Measurements from ENCODE around the gene FAM90A26. TPM values are rescaled to one million over a fixed set of nuclear protein-coding genes. Genes with fewer than 3 reads are reported as not detected.
"Not testable (repeated sequence)": the region's sequence is repeated elsewhere in the genome, so short reads cannot be mapped to it uniquely, and the experiment has no call there.

FAM90A26 gene, protein sequence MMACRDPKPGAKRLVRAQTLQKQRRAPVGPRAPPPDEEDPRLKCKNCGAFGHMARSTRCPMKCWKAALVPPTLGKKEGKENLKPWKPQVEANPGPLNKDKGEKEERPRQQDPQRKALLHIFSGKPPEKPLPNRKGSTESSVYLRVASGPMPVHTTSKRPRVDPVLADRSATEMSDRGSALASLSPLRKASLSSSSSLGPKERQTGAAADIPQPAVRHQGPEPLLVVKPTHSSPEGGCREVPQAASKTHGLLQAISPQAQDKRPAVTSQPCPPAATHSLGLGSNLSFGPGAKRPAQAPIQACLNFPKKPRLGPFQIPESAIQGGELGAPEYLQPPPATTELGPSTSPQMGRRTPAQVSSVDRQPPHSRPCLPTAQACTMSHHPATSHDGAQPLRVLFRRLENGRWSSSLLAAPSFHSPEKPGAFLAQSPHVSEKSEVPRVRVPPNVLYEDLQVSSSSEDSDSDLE
- not detected for total RNA-seq (ENCODE audit: insufficient read depth, low replicate concordance)

DNA sequence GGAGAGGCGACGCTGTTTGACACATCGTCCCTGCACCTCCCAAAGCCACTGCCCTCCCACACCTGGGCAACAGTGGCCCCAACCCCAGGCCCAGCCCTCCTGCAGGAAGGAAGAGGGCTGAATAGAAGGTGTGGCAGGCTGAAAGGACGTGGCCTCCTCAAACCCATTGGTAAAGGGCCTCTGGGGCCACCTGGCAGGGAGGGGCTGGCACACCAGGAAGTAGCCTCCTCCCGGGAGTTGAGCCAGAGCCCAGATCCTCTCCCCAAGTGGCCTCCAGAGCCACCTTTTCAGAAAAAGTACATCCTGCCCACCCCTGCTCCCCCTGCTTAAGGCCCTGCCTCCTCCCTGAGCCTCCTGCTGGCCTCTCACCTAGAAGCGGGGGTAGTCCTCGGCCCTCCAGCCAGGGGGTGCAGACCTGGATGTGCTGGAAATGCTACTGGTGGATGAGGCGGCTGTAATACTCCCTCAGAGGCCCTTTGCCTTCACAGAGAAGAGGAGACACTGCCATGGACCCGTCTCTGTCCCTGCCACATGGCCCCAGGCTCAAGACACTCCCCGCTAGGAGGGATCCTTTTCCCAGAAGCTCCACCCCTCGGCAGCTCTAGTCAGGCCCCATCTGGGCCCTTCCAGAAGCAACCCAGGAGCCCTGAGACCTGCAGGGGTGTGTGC lies at the start of gene FAM90A26:
FAM90A26 (plus strand) TSS at position 619 of the 669 bp plus-strand sequence. CDS start 2,764 bp downstream, outside the sequence.
- not testable (repeated sequence) for DNase-seq (ENCODE audit: low spot score)

DNA sequence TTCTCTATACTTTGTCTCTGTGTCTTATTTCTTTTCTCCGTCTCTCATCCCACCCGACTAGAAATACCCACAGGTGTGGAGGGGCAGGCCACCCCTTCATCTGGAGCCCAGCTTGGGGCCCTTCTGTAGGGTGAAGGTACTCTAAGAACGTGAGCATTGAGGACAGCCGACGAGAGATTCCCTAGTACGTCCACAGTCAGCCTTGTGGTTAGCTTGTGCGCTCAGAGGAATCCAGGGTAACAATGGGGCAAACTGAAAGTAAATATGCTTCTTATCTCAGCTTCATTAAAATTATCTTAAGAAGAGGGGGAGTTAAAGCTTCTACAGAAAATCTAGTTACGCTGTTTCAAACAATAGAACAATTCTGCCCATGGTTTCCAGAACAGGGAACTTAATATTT lies 47.5 kb upstream of the FAM90A26 start:
- not testable (repeated sequence) for DNase-seq (ENCODE audit: low spot score)

DNA sequence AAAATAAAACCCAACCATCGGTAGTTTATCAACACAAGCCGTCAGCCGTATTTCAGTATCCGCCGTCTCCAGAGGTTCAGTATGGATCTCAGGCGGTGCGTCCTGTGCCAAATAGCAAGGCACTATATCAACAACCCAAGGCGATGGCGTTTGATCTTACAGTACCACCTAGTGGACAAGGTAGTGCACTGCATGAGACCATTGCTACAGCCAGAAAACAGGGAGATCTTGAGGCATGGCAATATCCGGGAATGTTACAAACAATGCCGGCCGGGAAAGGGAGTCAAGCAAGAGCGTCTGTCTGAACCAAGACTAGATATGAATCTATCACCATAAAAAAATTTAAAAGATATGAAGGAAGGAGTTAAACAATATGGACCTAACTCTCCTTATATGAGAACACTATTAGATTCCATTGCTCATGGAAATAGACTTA lies 46.6 kb upstream of the FAM90A26 start:
- peak; percentile 66 for DNase-seq (ENCODE audit: low spot score)

DNA sequence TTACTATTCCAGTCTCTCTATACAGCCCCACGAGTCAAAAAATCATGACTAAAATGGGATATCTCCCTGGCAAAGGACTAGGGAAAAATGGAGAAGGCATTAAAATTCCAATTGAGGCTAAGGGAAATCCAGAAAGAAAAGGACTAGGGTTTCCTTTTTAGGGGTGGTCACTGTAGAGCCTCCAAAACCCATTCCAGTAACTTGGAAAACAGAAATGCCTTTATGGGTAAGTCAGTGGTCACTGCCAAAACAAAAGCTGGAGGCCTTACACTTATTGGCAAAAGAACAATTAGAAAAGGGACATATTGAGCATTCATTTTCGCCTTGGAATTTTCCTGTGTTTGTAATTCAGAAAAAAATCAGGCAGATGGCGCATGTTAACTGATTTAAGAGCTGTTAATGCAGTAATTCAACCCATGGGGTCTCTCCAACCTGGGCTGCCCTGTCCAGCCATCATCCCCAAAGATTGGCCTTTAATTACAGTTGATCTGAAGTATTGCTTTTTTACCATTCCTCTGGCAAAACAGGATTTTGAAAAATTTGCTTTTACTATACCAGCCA lies 44.5 kb upstream of the FAM90A26 start:
- not testable (repeated sequence) for DNase-seq (ENCODE audit: low spot score)

DNA sequence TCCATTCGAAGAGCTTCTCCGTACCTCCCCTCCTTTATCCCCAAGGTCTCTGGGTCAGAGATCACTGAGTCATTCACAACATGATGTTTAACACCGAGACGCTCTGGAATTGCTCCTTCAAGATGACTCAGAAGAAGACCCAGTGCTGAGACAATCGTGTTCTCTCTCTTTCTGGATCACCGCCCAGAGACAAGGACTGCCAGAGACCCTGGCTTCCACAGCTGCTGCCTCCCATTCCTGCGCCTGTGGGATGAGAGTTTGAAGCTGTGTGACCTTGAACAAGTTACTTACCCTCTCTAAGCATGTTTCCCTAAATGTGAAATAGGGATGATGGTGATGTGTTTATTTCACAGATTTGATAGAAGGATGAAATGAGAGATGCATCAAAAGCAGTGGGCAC lies 38.8 kb upstream of the FAM90A26 start:
- DNase-seq (ENCODE audit: low spot score): not testable (repeated sequence)

DNA sequence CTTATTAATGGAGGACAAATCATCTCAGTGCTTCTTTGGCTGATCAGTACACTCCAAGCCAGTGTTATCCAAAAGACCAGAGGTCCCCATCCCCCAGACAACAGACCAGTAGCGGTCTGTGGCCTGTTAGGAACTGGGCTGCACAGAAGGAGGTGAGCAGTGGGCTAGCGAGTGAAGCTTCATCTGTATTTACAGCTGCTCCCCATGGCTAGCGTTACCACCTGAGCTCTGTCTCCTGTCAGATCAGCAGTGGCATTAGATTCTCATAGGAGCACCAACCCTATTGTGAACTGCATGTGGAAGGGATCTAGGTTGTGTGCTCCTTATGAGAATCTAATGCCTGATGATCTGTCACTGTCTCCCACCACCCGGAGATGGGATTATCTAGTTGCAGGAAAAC lies 37.4 kb upstream of the FAM90A26 start:
- DNase-seq (ENCODE audit: low spot score): not testable (repeated sequence)

DNA sequence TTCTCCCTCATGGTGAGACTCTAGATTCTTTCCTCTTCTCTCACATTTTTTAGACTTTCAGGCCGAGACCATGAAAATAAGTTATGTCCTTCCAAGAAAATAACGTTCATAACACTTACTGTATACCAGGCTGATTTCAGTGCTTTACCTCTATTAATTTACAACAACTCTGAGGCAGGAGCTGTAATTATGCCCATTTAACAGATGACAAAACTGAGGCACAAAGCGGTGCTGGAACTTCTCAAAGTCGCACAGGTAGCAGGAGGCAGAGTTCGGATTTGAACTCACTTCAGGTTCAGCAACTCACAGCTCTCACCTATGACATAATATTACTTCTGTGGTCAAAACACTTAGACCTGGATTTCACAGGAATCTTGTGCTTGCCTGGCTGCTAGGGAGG lies 36.2 kb upstream of the FAM90A26 start:
- DNase-seq (ENCODE audit: low spot score): not testable (repeated sequence)

DNA sequence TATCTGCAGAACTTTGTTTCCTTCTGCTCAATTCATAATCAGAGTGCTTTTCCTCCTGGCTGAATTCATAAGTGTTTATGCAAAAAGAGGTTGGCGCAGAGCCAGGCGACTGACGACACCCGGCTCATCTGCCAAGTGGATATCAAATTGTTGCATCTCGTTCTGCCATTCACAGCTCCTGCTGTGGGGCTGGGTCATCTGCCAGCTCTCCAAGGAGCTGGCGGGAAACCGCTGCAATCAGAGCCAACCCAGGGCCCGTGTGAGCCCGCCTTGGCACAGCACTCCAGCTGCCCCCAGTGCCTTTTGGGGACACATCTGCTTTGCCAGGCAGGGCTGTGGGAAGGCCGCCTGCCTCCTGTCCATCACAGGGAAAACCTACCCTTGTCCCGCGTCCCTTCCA lies 35.7 kb upstream of the FAM90A26 start:
- DNase-seq (ENCODE audit: low spot score): not testable (repeated sequence)

DNA sequence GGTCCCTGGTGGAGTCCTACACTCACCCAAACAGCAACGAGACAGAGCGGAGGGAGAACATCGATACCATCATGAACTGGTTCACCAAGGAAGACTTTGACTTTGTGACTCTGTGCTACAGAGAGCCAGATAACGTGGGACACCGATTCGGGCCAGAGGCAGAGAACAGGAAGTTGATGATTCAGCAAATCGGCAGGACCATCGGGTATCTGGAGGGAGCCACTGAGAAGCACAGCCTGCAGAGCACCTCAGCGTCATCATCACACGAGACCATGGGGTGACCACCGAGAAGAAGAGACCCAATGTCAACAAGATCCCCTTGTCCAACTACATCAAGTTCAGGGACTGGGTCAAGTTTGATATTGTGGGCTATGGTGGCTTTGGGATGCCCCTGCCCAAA lies 29.2 kb upstream of the FAM90A26 start:
- not testable (repeated sequence) for DNase-seq (ENCODE audit: low spot score)

DNA sequence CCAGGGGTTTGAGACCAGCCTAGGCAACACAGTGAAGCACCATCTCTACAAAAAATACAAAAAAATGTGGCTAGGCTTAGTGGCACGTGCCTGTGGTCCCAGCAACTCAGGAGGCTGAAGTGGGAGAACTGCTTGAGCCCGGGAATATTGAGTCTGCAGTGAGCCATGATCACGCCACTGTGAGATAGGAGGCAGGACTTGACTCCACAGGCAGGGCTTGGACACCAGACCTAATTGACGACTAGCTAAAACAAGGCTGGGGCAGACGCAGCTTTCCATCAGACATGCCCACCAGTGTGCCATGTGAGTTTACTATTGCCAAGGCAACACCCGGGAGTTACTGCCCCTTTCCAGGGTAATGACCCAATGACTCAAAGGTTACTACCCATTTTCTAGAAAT lies 27.4 kb upstream of the FAM90A26 start:
- DNase-seq (ENCODE audit: low spot score): not testable (repeated sequence)

DNA sequence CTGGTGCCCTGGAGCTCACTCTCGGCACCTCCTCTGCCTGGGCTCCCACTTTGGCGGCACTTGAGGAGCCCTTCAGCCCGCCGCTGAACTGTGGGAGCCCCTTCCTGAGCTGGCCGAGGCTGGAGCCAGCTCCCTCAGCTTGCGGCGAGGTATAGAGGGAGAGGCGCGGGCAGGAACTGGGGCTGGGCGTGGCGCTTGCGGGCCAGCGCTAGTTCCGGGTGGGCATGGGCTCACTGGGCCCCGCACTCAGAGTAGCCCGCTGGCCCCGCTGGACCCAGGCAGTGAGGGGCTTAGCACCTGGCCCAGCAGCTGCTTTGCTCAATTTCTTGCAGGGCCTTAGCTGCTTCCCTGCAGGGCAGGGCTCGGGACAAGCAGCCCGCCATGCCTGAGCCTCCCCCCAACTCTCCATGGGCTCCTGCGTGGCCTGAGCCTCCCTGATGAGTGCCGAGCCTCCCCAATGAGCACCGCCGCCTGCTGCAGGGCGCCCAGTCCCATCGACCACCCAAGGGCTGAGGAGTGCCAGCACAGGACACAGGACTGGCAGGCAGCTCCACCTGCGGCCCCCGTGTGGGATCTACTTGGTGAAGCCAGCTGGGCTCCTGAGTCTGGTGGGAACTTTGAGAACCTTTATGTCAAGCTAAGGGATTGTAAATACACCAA lies 26.7 kb upstream of the FAM90A26 start:
- no peak for DNase-seq (ENCODE audit: low spot score)

DNA sequence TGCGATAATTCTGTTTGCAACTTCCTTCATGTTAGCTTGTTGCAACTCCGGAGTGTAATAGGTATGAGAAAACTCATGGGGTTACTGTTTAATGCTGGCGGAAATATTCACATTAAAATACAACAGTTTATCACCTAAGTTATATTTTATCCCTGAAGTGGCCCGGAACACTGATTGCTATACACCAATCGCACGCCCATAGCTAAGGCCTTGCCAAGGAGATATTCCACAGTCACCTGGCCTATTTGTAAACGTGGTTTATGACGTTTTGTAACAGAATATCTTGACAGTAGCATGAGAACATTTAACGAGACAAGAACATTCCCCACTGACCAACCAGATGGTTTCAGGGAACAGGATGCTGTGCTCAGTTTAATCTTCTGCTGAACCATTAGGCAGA lies 23.2 kb upstream of the FAM90A26 start:
- no peak for DNase-seq (ENCODE audit: low spot score)

DNA sequence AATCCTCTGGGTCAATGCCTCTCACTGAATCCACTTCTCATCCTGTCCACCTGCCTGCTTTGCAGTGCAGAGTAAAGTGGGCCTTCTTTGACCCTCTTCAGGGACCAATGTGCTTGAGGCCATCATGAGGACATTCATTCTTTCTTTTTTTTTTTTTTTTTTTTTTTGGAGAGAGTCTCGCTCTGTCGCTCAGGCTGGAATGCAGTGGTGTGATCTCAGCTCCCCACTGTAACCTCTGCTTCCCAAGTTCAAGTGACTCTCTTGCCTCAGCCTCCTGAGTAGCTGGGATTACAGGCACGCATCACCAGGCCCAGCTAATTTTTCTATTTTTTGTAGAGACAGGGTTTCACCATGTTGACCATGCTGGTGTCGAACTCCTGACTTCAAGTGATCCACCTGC lies 22.8 kb upstream of the FAM90A26 start:
- not testable (repeated sequence) for DNase-seq (ENCODE audit: low spot score)

DNA sequence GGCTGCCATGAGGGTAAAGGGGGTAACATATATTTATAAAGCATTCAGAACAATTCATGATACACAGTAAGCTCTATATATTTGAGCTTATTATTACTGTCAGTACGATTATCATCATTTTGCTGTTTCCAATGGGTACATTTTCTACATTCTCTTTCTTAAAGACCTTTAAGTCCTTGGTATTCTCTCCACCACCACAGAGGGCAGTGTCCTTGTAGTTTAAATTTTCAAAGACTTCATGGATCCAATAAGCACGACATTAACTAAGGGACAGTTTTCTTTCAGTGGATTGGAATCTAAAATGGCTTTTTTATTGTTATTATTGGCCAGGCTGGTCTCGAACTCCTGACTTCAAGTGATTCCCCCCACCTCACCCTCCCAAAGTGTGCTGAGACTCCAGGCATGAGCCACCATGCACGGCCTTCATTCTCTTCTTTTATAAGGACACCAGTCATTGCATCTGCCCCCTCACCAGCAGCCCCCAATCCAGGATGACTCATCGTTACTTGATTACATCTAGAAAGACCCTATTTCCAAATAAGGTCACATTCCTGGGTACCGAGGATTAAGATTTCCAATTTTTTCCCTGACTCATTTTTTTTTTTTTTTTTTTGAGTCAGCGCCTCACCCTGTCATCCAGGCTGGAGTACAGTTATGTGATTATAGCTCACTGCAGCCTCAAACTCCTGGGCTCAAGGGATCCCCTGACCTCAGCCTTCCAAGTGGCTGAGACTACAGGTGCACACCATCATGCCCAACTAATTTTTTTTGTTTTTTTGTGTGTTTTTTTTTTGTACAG lies 21.4 kb upstream of the FAM90A26 start:
- DNase-seq (ENCODE audit: low spot score): not testable (repeated sequence)

DNA sequence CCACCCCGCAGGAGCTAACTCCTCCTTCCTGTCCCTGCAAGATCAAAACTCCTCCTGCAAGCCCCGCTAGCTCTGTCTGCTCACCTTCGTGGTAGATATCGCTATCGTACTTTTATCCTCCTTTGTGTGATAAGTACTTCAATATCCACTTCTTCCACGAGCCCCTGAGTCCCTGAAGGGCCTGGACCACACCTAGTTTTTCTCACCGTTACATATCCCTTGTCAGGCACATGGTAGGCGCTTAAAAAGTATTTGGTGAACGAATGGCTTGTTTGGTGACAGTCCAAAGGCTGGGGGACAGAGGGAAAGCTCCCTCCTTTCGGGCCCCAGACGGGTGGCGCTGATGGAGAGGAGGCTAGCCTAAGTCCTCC lies 18.4 kb upstream of the FAM90A26 start:
- DNase-seq (ENCODE audit: low spot score): peak; percentile 10

DNA sequence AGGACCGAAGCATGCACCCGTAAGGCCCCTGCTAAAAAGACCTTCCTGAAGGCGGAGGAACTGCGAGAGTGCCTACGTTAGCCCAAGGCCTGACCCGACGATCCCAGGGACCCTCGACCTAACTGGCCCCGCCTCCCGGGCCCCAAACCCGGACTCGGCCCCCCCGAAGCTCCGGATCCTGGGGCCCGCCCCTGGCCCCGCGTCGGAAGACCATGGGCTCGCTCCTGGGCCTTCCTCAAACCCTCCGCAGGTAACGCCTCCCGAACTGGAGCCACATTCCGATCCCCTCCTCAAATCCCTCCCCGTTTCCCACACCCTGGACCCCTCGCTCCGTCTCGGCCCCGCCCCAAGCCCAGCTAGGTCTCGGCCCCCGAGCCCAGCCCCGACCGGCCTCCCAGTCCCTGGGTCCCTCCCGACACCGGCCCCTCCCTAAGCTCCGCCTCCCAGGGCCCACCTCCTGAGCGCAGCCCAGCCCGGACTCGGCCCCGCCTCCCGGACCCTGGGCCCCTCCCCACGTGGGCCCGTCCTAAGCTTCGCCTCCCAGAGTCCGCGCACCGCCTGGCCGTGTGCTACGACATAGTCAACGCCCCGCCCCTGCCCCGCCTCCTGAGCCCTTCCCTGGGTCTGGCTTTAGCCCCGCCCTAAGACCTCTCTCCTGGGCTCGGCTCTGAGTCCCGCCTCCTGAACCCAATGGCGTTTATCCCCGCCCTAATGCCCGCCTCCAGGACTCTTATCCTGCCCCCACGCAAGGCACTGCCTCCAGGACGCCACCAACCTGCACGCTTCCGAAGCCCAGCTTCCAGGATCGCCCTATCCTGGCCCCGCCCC lies 17.8 kb upstream of the FAM90A26 start:
- peak; percentile 98 for DNase-seq (ENCODE audit: low spot score)

DNA sequence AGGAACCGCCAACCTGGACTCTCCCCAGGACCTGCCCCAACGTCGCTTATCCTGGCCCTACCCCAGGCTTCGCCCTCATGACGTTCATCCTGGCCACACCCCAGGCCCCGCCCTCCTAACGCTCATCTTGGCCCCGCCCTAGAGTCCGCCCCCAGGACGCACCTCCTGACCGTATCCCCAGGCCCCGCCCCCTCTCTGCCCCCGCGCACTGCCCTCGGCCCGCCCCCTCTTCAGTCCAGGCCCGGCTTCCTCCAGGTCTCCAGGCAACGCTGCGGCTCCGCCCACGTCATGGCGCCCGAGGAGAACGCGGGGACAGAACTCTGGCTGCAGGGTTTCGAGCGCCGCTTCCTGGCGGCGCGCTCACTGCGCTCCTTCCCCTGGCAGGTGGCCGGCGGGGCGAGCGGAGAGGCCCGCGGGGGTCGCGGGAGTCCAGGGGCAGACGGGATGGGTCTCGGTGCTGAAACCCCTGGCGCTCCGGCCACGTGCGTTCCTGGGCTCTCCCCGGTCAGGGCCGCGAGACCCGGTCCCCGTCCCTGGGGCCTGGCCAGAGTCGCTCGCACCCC lies 17.1 kb upstream of the FAM90A26 start:
- peak; percentile 99 for DNase-seq (ENCODE audit: low spot score)

DNA sequence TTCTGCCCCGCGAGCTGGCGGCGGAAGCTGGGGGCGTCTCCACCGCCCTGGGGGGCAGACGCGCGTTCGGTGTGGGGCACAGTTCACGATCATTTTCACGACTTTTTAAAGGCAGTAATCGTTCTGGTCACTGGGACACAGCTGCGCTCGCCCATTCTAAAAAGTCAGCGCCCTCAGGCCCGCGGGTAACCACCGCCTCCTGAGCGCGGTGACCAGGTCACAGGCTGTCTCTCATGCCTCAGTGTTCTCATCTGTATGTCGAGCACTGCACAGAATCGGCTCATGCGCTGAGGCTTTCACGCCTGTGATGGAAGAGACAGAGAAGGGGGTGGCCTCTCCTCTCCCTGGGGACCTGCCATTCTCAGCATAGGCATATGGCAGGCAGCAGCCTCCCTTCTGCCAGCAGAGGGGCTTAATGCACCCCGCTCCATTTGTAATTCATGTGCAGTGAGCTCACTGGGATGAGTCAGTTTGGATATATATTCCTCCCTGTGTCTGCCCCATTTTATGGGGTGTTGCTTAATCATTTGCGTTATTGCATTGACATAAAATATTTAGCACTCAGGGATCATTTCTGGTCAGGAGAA lies 16.5 kb upstream of the FAM90A26 start:
- peak; percentile 47 for DNase-seq (ENCODE audit: low spot score)

Measured in umbilical cord (tissue), 2 donors.